Measurements from ENCODE around the gene TGFA.

DNA sequence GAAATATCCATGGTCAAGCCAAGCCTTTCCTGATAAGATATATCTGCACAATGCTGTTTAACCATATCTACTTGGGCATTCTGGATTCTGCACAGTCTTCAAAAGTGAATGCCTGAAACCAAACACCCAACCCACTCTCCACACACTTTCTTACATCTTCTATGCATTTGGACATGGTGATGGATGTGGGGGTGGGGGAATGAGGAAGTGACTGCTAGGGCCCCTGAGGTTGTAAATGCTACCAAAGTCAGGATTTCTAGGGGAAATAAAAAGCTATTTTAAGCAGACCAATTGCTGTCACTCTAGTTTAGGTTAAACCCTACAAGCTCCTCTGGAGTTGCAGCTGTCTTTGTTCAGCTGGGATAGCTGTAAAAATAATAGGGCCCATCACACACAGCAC lies 26.7 kb upstream of the TGFA start:
- TF ChIP-seq, protein P1, sequence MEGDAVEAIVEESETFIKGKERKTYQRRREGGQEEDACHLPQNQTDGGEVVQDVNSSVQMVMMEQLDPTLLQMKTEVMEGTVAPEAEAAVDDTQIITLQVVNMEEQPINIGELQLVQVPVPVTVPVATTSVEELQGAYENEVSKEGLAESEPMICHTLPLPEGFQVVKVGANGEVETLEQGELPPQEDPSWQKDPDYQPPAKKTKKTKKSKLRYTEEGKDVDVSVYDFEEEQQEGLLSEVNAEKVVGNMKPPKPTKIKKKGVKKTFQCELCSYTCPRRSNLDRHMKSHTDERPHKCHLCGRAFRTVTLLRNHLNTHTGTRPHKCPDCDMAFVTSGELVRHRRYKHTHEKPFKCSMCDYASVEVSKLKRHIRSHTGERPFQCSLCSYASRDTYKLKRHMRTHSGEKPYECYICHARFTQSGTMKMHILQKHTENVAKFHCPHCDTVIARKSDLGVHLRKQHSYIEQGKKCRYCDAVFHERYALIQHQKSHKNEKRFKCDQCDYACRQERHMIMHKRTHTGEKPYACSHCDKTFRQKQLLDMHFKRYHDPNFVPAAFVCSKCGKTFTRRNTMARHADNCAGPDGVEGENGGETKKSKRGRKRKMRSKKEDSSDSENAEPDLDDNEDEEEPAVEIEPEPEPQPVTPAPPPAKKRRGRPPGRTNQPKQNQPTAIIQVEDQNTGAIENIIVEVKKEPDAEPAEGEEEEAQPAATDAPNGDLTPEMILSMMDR (IDR thresholded peaks at IDR 0.05): no peak
- no peak for TF ChIP-seq POLR2A (IDR thresholded peaks at IDR 0.05)

Data from body of pancreas (tissue), 4 donors.